K562 (cell line): ENCODE data around the gene FUT2. TPM values are rescaled to one million over a fixed set of nuclear protein-coding genes. Genes with fewer than 3 reads are reported as not detected.

ENCODE experiments used
- CTBP1 ChIP-seq: fragments of 450-650 bp; IDR thresholded peaks from 2 replicates; pipeline ENCODE4 v1.6.1; 2016; ENCODE audit warnings: borderline replicate concordance
- ERF ChIP-seq: fragments of 450-650 bp; formaldehyde crosslinking; IDR thresholded peaks from 2 replicates; pipeline ENCODE4 v1.4.0; 2020; ENCODE audit warnings: mild to moderate bottlenecking, mixed read lengths
- FOXM1 ChIP-seq, 2 experiments: fragments of 450-650 bp in 1 of 2; sonication (generic) in 1 of 2; formaldehyde crosslinking in 1 of 2; IDR thresholded peaks; 2 replicates each; pipeline versions ENCODE4 v1.6.1 to v1.9.0; 2017 to 2022; ENCODE audit warnings: low read depth in 2 of 2, mild to moderate bottlenecking in 2 of 2, missing genetic modification reagents in 1 of 2, moderate library complexity in 1 of 2
- HMGN3 ChIP-seq: IDR thresholded peaks from 2 replicates; pipeline ENCODE4 v1.6.1; 2011; ENCODE audit warnings: borderline replicate concordance, low read depth, mild to moderate bottlenecking, mixed read lengths, low read length; ENCODE audit not compliant: insufficient read length; ENCODE audit errors: extremely low read depth
- JUN ChIP-seq, 2 experiments: sonication (generic) in 1 of 2; formaldehyde crosslinking in 1 of 2; IDR thresholded peaks; 2 replicates each; pipeline versions ENCODE4 v1.6.1 to v1.8.0; 2012 to 2022; ENCODE audit warnings: borderline replicate concordance in 2 of 2, mild to moderate bottlenecking in 2 of 2, improper control_type of control experiment in 1 of 2, low read depth in 1 of 2, low read length in 1 of 2, missing genetic modification reagents in 1 of 2
- KLF10 ChIP-seq: fragments of 250-450 bp; sonication (Bioruptor Pico); IDR thresholded peaks from 2 replicates; pipeline ENCODE4 v1.6.1; 2021; ENCODE audit warnings: matching md5 sums
- MAZ ChIP-seq, 2 experiments: fragments of 450-650 bp in 1 of 2; sonication (generic) in 1 of 2; formaldehyde crosslinking; IDR thresholded peaks in 1 of 2; conservative IDR thresholded peaks in 1 of 2; 2 replicates each; pipeline versions ENCODE4 v1.4.0 to v1.5.0; 2020; ENCODE audit warnings: mild to moderate bottlenecking in 1 of 2, missing genetic modification reagents in 1 of 2
- PTBP1 ChIP-seq: fragments of 200-400 bp; formaldehyde crosslinking; IDR thresholded peaks from 2 replicates; pipeline ENCODE4 v1.6.1; 2017; ENCODE audit warnings: low read depth, low read length
- RB1 ChIP-seq: fragments of 450-650 bp; IDR thresholded peaks from 2 replicates; pipeline ENCODE4 v1.6.1; 2017; ENCODE audit warnings: low read depth, mild to moderate bottlenecking
- RREB1 ChIP-seq: fragments of 250-450 bp; sonication (Bioruptor Pico); IDR thresholded peaks from 2 replicates; pipeline ENCODE4 v1.4.0; 2020
- SMAD3 ChIP-seq: fragments of 450-650 bp; formaldehyde crosslinking; conservative IDR thresholded peaks from 2 replicates; pipeline ENCODE4 v1.4.0; 2020; ENCODE audit warnings: mild to moderate bottlenecking
- STAT5B ChIP-seq: fragments of 250-450 bp; sonication (Bioruptor Pico); IDR thresholded peaks from 2 replicates; pipeline ENCODE4 v1.8.0; 2021; ENCODE audit warnings: mild to moderate bottlenecking, inconsistent platforms
- TAF7 ChIP-seq: fragments of 450-650 bp; IDR thresholded peaks from 2 replicates; pipeline ENCODE4 v1.6.1; 2016; ENCODE audit warnings: missing genetic modification characterization, missing compliant biosample characterization
- TAF9B ChIP-seq: fragments of 450-650 bp; IDR thresholded peaks from 2 replicates; pipeline ENCODE4 v1.6.1; 2018; ENCODE audit warnings: mild to moderate bottlenecking; ENCODE audit not compliant: partially characterized antibody
- TCF3 ChIP-seq: sonication (generic); formaldehyde crosslinking; IDR thresholded peaks from 2 replicates; pipeline ENCODE4 v1.4.0; 2020; ENCODE audit warnings: mild to moderate bottlenecking, missing genetic modification reagents
- ZNF212 ChIP-seq: fragments of 450-650 bp; formaldehyde crosslinking; IDR thresholded peaks from 2 replicates; pipeline ENCODE4 v1.4.0; 2020; ENCODE audit warnings: mild to moderate bottlenecking
- ZNF224 ChIP-seq: sonication (generic); formaldehyde crosslinking; IDR thresholded peaks from 2 replicates; pipeline ENCODE4 v1.8.0; 2022; ENCODE audit warnings: mild to moderate bottlenecking, missing genetic modification reagents
- ZNF444 ChIP-seq: fragments of 250-450 bp; sonication (Bioruptor Pico); IDR thresholded peaks from 2 replicates; pipeline ENCODE4 v1.4.0; 2020; ENCODE audit warnings: mild to moderate bottlenecking, moderate library complexity
- ZNF551 ChIP-seq: fragments of 250-450 bp; sonication (Bioruptor Pico); IDR thresholded peaks from 2 replicates; pipeline ENCODE4 v1.5.0; 2021; ENCODE audit warnings: mild to moderate bottlenecking, moderate library complexity
- ZNF717 ChIP-seq: fragments of 250-450 bp; sonication (Bioruptor Pico); IDR thresholded peaks from 2 replicates; pipeline ENCODE4 v1.5.0; 2021
- ZNF764 ChIP-seq: fragments of 250-450 bp; sonication (Bioruptor Pico); IDR thresholded peaks from 2 replicates; pipeline ENCODE4 v1.4.0; 2020; ENCODE audit warnings: low read depth, mild to moderate bottlenecking, moderate library complexity
- polyA plus RNA-seq, 8 experiments: library from polyadenylated mRNA; depleted of rRNA in 4 of 8; stranded (reverse) in 5 of 8; unstranded in 3 of 8; fragments of >200 nt; fragmentation: Nextera tagmentation in 2 of 8; fragmentation: Illumina TruSeq in 1 of 8; extraction: Ambion mirVana in 2 of 8; extraction: Trizol in 1 of 8; gene quantifications; 2 replicates each; pipeline versions ENCODE4 v1.2.1 to v1.2.3, GENCODE V29; 2011 to 2014; ENCODE audit warnings: inconsistent platforms in 1 of 8, missing spikeins in 1 of 8
- total RNA-seq, 7 experiments: library from RNA; depleted of rRNA in 6 of 7; stranded (reverse); fragments of >200 nt in 6 of 7; fragmentation: Illumina TruSeq in 2 of 7; extraction: Trizol in 2 of 7; gene quantifications; 2 replicates each; pipeline versions ENCODE4 v1.2.1 to v1.2.3, GENCODE V29; 2011 to 2021; ENCODE audit warnings: low replicate concordance in 1 of 7

The FUT2 gene
- total and polyA plus RNA-seq, 9 of the 15 experiments (the other 6 are each of a cell fraction or from before 2014, with no cell fraction given), result 0.03 to 0.04 TPM; not detected in 7

GRCh38 chr19:48738557-48739403 lies 43.0 kb downstream of the FUT2 start (continued):
- TF ChIP-seq KLF10 (CRISPR knock-in tag) (no peak), TAF7 (tag) (no peak), ZNF764 (CRISPR knock-in tag) (no peak), SMAD3 (no peak), RB1 (peak; percentile 94), ZNF212 (CRISPR knock-in tag) (no peak), JUN (IDR thresholded peaks at IDR 0.05; ENCODE audit: borderline replicate concordance, low read depth, low read length) (peak; percentile 16; the same call in 1 of the 2 replicates), JUN (CRISPR knock-in tag; IDR thresholded peaks at IDR 0.05; ENCODE audit: borderline replicate concordance) (0 out of 2 replicates have a peak, but pooled peaks have one; percentile 52), ERF (CRISPR knock-in tag) (peak; percentile 92; the same call in 1 of the 2 replicates), CTBP1 (peak; percentile 98), RREB1 (CRISPR knock-in tag) (peak; percentile 84; the same call in 1 of the 2 replicates), ZNF551 (CRISPR knock-in tag) (no peak), ZNF717 (CRISPR knock-in tag) (no peak), ZNF444 (CRISPR knock-in tag) (no peak), ZNF224 (no peak), TAF9B (no peak), STAT5B (CRISPR knock-in tag) (no peak), PTBP1 (no peak), MAZ (CRISPR knock-in tag; conservative IDR thresholded peaks at IDR 0.05 in 1 of 2, IDR thresholded peaks at IDR 0.05 in 1 of 2) (peak; percentile 29 to 87; a peak in 2 of 4 replicates), HMGN3 (peak; percentile 79), FOXM1 (IDR thresholded peaks at IDR 0.05; ENCODE audit: low read depth) (no peak), FOXM1 (CRISPR knock-in tag; IDR thresholded peaks at IDR 0.05; ENCODE audit: low read depth) (no peak), TCF3 (CRISPR knock-in tag) (no peak; the same call in 1 of the 2 replicates)
